ENCODE measurements around the gene ADARB1. TPM values are rescaled to one million over a fixed set of nuclear protein-coding genes. Genes with fewer than 3 reads are reported as not detected.

Gene ADARB1
- polyA plus RNA-seq, 1 donor (not counting 4 experiments of a cell fraction or from before 2014, with no cell fraction given) = 13.0 TPM

DNA sequence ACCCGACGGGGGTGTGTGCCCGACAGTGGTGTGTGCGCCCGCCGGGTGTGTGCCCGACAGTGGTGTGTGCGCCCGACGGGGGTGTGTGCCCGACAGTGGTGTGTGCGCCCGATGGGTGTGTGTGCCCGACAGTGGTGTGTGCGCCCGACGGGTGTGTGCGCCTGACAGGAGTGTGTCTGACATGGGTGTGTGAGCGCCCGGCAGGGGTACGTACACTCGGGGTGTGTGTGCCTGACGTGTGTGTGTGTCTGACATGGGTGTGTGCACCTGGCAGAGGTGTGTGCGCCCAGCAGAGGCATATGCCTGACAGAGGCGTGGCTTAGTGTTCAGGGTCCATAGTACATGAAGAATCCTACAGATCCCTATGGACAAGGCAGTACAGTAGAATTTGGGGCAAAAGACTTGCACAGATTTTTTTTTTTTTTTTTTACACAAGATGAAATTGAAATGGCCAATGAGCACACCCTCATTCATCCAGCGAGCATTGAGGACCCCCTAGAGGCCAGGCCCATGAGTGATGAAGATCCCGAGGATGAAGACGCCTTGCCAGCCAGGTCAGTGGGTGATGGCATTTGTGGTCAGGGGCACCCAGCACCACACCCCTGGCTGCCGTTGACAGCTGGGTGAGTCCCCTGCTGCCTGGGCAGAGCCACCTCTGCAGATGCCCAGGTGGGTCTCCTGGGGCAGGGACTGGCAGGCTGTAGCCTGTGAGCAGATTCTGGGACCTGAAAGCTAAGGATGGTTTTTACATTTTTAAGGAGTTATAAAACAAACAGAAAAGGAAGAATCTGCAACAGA is 60.1 kb downstream of the ADARB1 start:
- peaks cover 22% of the 10 kb centered on the region for H3K4me1 ChIP-seq (ENCODE audit: control insufficient read depth, extremely low read depth, insufficient read depth, low read length)

GRCh38 chr21:45135122-45135521 is 60.7 kb downstream of the ADARB1 start:
- H3K4me2 ChIP-seq (ENCODE audit: control insufficient read depth, extremely low read depth, insufficient read depth, low read depth, low read length) = no peak overlapping the region
- no peaks in the 10 kb centered on the region for H3K9me1 ChIP-seq (ENCODE audit: control insufficient read depth, extremely low read depth, insufficient read depth, low read length)
- peaks cover 15% of the 10 kb centered on the region for H3K4me1 ChIP-seq (ENCODE audit: control insufficient read depth, extremely low read depth, insufficient read depth, low read length)
- no peaks in the 10 kb centered on the region for H3K79me2 ChIP-seq (ENCODE audit: control insufficient read depth, insufficient read depth, low read length)
- no peaks in the 10 kb centered on the region for H3K9me3 ChIP-seq (ENCODE audit: control insufficient read depth, low read depth, low read length)
- no peak overlapping the region for H3K9ac ChIP-seq (ENCODE audit: control insufficient read depth, extremely low read depth, insufficient read depth, low read length)
- H3K27ac ChIP-seq (ENCODE audit: control insufficient read depth, insufficient read depth, low read length) = no peak overlapping the region
- dilution Hi-C loops (cut with MboI; ENCODE audit: extremely low pct_ligation_motif_present, low sequenced_read_pairs) = loop anchor here (10.0 kb wide), 1 partner anchor 190 kb away; the partner anchor contains the start of gene SLX9
- no peak for DNase-seq (ENCODE audit: low read depth, low spot score)
- TF ChIP-seq EZH2 (IDR thresholded peaks at IDR 0.05; ENCODE audit: low read length) = no peak
- TF ChIP-seq, protein P1, sequence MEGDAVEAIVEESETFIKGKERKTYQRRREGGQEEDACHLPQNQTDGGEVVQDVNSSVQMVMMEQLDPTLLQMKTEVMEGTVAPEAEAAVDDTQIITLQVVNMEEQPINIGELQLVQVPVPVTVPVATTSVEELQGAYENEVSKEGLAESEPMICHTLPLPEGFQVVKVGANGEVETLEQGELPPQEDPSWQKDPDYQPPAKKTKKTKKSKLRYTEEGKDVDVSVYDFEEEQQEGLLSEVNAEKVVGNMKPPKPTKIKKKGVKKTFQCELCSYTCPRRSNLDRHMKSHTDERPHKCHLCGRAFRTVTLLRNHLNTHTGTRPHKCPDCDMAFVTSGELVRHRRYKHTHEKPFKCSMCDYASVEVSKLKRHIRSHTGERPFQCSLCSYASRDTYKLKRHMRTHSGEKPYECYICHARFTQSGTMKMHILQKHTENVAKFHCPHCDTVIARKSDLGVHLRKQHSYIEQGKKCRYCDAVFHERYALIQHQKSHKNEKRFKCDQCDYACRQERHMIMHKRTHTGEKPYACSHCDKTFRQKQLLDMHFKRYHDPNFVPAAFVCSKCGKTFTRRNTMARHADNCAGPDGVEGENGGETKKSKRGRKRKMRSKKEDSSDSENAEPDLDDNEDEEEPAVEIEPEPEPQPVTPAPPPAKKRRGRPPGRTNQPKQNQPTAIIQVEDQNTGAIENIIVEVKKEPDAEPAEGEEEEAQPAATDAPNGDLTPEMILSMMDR (optimal IDR thresholded peaks at IDR 0.05 in 1 of 3, IDR thresholded peaks at IDR 0.05 in 1 of 3, conservative IDR thresholded peaks at IDR 0.05 in 1 of 3; ENCODE audit: extremely low read depth in 1 of 3, insufficient read depth in 2 of 3, low read length in 3 of 3) = no peak
- FAIRE-seq = no peak
- H3K27me3 ChIP-seq (ENCODE audit: control insufficient read depth, extremely low read depth, insufficient read depth, low read length) = no peaks in the 10 kb centered on the region
- H2AFZ ChIP-seq (ENCODE audit: control insufficient read depth, low read length) = no peak overlapping the region
- no peak overlapping the region for H3K4me3 ChIP-seq (ENCODE audit: control insufficient read depth in 2 of 3, extremely low read depth in 1 of 3, insufficient read depth in 2 of 3, low read depth in 1 of 3, low read length in 3 of 3)
- H3K36me3 ChIP-seq (ENCODE audit: control insufficient read depth in 2 of 2, extremely low read depth in 1 of 2, insufficient read depth in 2 of 2, low read length in 2 of 2) = peaks cover 5 to 16% of the 10 kb centered on the region in 2 experiments
- H4K20me1 ChIP-seq (ENCODE audit: control insufficient read depth, extremely low read depth, insufficient read depth, low read length) = no peaks in the 10 kb centered on the region

More for the DNA sequence above, 60.1 kb downstream of the ADARB1 start:
- no peak overlapping the region for H3K4me2 ChIP-seq (ENCODE audit: control insufficient read depth, extremely low read depth, insufficient read depth, low read depth, low read length)
- no peak for FAIRE-seq
- H3K9ac ChIP-seq (ENCODE audit: control insufficient read depth, extremely low read depth, insufficient read depth, low read length) = no peak overlapping the region
- H3K9me1 ChIP-seq (ENCODE audit: control insufficient read depth, extremely low read depth, insufficient read depth, low read length) = no peaks in the 10 kb centered on the region
- no peaks in the 10 kb centered on the region for H3K27me3 ChIP-seq (ENCODE audit: control insufficient read depth, extremely low read depth, insufficient read depth, low read length)
- no peaks in the 10 kb centered on the region for H4K20me1 ChIP-seq (ENCODE audit: control insufficient read depth, extremely low read depth, insufficient read depth, low read length)
- no peak overlapping the region for H3K27ac ChIP-seq (ENCODE audit: control insufficient read depth, insufficient read depth, low read length)
- no peaks in the 10 kb centered on the region for H3K9me3 ChIP-seq (ENCODE audit: control insufficient read depth, low read depth, low read length)
- no peaks in the 10 kb centered on the region for H3K79me2 ChIP-seq (ENCODE audit: control insufficient read depth, insufficient read depth, low read length)
- H3K4me3 ChIP-seq (ENCODE audit: control insufficient read depth in 2 of 3, extremely low read depth in 1 of 3, insufficient read depth in 2 of 3, low read depth in 1 of 3, low read length in 3 of 3) = no peak overlapping the region
- no peak overlapping the region for H2AFZ ChIP-seq (ENCODE audit: control insufficient read depth, low read length)
- no peak for TF ChIP-seq EZH2 (IDR thresholded peaks at IDR 0.05; ENCODE audit: low read length)
- TF ChIP-seq, protein P1 (optimal IDR thresholded peaks at IDR 0.05 in 1 of 3, IDR thresholded peaks at IDR 0.05 in 1 of 3, conservative IDR thresholded peaks at IDR 0.05 in 1 of 3; ENCODE audit: extremely low read depth in 1 of 3, insufficient read depth in 2 of 3, low read length in 3 of 3) = no peak
- DNase-seq (ENCODE audit: low read depth, low spot score) = no peak
- dilution Hi-C loops (cut with MboI; ENCODE audit: extremely low pct_ligation_motif_present, low sequenced_read_pairs) = loop anchor here (10.0 kb wide), 1 partner anchor 190 kb away; the partner anchor contains the start of gene SLX9
- peaks cover 5 to 16% of the 10 kb centered on the region in 2 experiments for H3K36me3 ChIP-seq (ENCODE audit: control insufficient read depth in 2 of 2, extremely low read depth in 1 of 2, insufficient read depth in 2 of 2, low read length in 2 of 2)
